Hepatocyte (in vitro differentiated cells): ENCODE data around the gene RSPH1. TPM values are rescaled to one million over a fixed set of nuclear protein-coding genes. Genes with fewer than 3 reads are reported as not detected.

Experiments used
- DNase-seq: peaks from one replicate; pipeline ENCODE4 v3.0.0-alpha.2; 2016; ENCODE audit warnings: low spot score
- H2AFZ ChIP-seq: fragments of 200-600 bp; sonication (generic); 2 replicates; pipeline ENCODE4 v1.6.0; 2016; ENCODE audit warnings: antibody characterized with exemption, mild to moderate bottlenecking
- H3K27ac ChIP-seq: fragments of 200-600 bp; sonication (generic); 2 replicates; pipeline ENCODE4 v1.5.1; 2016; ENCODE audit warnings: mild to moderate bottlenecking
- H3K27me3 ChIP-seq: fragments of 200-600 bp; sonication (generic); 2 replicates; pipeline ENCODE4 v1.6.1; 2016
- H3K36me3 ChIP-seq: fragments of 200-600 bp; sonication (generic); replicated peaks from 2 replicates; pipeline ENCODE4 v1.5.1; 2016; ENCODE audit warnings: low read depth; ENCODE audit not compliant: insufficient read depth
- H3K4me1 ChIP-seq: fragments of 200-600 bp; sonication (generic); 2 replicates; pipeline ENCODE4 v1.5.1; 2016; ENCODE audit warnings: mild to moderate bottlenecking, moderate library complexity; ENCODE audit not compliant: insufficient read depth
- H3K4me2 ChIP-seq: fragments of 200-600 bp; sonication (generic); 2 replicates; pipeline ENCODE4 v1.6.0; 2016
- H3K4me3 ChIP-seq: fragments of 200-600 bp; sonication (generic); 2 replicates; pipeline ENCODE4 v1.5.1; 2016; ENCODE audit warnings: mild to moderate bottlenecking
- H3K79me2 ChIP-seq: fragments of 200-600 bp; sonication (generic); 2 replicates; pipeline ENCODE4 v1.6.0; 2017; ENCODE audit warnings: mild to moderate bottlenecking
- H3K9me2 ChIP-seq: fragments of 200-600 bp; sonication (generic); replicated peaks from 2 replicates; pipeline ENCODE4 v1.6.0; 2017; ENCODE audit warnings: mild to moderate bottlenecking; ENCODE audit not compliant: insufficient read depth
- H3K9me3 ChIP-seq: fragments of 200-600 bp; sonication (generic); 2 replicates; pipeline ENCODE4 v1.5.1; 2016; ENCODE audit warnings: low read depth, mild to moderate bottlenecking
- H4K20me1 ChIP-seq: fragments of 200-600 bp; sonication (generic); 2 replicates; pipeline ENCODE4 v1.6.0; 2016; ENCODE audit warnings: mild to moderate bottlenecking; ENCODE audit not compliant: insufficient read depth, poor library complexity, severe bottlenecking
- EZH2 ChIP-seq: fragments of 200-600 bp; sonication (generic); IDR thresholded peaks from 2 replicates; pipeline ENCODE4 v1.6.1; 2016; ENCODE audit warnings: antibody characterized with exemption, mild to moderate bottlenecking, borderline replicate concordance
- EZH2phosphoT487 ChIP-seq: fragments of 200-600 bp; sonication (generic); IDR thresholded peaks from one replicate; pipeline ENCODE4 v1.6.1; 2018; ENCODE audit warnings: antibody characterized with exemption, mild to moderate bottlenecking, low read depth, moderate library complexity; ENCODE audit not compliant: unreplicated experiment, severe bottlenecking
- WGBS: methylation state at CpG from one replicate; pipeline ENCODE4 v1.1.6; 2016; ENCODE audit warnings: low lambda C conversion rate; ENCODE audit errors: missing lambda C conversion rate; 5-methylcytosine and 5-hydroxymethylcytosine counted together
- polyA plus RNA-seq: library from polyadenylated mRNA; unstranded; fragments of >200 nt; fragmentation: Nextera tagmentation; extraction: Ambion mirVana; gene quantifications from 2 replicates; pipeline ENCODE4 v1.2.1, GENCODE V29; 2016
- total RNA-seq: library from RNA; depleted of rRNA; stranded (reverse); fragments of >200 nt; gene quantifications from 2 replicates; pipeline ENCODE4 v1.2.3, GENCODE V29; 2014
- TF ChIP-seq, protein P1 (sequence below): fragments of 200-600 bp; sonication (generic); IDR thresholded peaks from 2 replicates; pipeline ENCODE4 v1.5.1; 2016; ENCODE audit warnings: antibody characterized with exemption, mild to moderate bottlenecking; ENCODE audit not compliant: poor library complexity

The RSPH1 gene
- total and polyA plus RNA-seq, 2 experiments from 2014 or later = 1.3 to 1.8 TPM

DNA sequence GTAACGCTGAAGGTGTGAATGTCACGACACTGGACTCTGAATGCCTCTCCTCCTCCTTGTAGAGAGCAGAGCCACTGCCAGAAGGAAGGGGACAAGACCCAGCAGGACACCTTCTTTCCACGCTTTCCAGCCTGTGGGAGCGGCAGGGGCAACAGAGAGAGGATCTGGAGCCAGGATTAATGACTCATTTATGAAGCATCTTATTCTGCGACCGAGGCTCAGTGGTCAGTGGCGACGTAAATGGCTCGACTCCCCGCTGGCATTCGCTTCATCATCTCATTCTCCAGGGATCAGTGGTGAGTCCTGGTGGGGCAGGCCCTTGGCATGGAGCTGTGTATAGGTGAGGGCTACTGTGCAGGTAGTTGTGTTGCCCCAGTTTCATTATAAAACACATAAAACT, 22.2 kb upstream of the RSPH1 start:
- Histone ChIP-seq H3K9me3 (no peaks in the 10 kb centered on the region), H3K27me3 (no peaks in the 10 kb centered on the region), H3K4me1 (peaks cover 33% of the 10 kb centered on the region), H3K27ac (no peak overlapping the region), H2AFZ (no peak overlapping the region), H3K36me3 (no peaks in the 10 kb centered on the region), H3K4me2 (no peak overlapping the region), H4K20me1 (no peaks in the 10 kb centered on the region), H3K9me2 (no peaks in the 10 kb centered on the region), H3K4me3 (no peak overlapping the region), H3K79me2 (peaks cover 78% of the 10 kb centered on the region)
- WGBS = 88% methylated on average over 11 of the region's 11 CpGs
- no peak for TF ChIP-seq EZH2phosphoT487
- TF ChIP-seq, protein P1, sequence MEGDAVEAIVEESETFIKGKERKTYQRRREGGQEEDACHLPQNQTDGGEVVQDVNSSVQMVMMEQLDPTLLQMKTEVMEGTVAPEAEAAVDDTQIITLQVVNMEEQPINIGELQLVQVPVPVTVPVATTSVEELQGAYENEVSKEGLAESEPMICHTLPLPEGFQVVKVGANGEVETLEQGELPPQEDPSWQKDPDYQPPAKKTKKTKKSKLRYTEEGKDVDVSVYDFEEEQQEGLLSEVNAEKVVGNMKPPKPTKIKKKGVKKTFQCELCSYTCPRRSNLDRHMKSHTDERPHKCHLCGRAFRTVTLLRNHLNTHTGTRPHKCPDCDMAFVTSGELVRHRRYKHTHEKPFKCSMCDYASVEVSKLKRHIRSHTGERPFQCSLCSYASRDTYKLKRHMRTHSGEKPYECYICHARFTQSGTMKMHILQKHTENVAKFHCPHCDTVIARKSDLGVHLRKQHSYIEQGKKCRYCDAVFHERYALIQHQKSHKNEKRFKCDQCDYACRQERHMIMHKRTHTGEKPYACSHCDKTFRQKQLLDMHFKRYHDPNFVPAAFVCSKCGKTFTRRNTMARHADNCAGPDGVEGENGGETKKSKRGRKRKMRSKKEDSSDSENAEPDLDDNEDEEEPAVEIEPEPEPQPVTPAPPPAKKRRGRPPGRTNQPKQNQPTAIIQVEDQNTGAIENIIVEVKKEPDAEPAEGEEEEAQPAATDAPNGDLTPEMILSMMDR = no peak
- no peak for TF ChIP-seq EZH2
- no peak for DNase-seq

DNA sequence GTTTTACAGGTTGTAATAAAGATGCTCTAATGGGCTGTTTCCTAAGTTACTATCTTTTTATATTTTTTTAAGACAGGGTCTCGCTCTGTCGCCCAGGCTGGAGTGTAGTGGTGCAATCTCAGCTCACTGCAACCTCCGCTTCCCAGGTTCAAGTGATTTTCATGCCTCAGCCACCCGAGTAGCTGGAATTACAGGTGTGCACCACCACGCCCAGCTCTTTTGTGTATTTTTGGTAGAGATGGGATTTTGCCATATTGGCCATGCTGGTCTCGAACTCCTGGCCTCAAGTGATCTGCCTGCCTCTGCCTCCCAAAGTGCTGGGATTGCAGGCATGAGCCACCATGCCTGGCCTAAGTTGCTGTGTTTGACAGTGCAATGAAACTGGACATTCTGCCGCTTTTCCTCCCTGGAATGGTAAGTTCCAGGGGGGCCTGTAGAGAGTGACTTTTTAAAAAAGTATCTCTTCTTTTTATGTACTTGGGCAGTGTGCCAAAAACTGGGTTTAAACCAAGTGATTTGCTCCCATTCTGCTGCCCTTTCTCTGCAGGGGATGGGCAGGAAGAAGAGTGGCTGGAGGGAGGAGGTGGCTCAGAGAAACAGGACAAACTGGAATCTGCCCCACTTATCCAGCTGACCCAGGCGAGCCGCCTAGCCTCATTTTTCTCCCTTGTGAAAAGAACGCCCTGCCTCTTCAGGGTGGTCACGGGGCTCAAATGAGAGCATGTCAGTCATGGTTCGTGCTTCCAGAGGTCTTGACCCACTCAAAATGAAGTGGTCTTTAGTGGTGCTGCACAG, 19.9 kb upstream of the RSPH1 start:
- no peaks in the 10 kb centered on the region for H3K27me3 ChIP-seq
- no peaks in the 10 kb centered on the region for H3K9me2 ChIP-seq
- H3K9me3 ChIP-seq = no peaks in the 10 kb centered on the region
- H3K4me1 ChIP-seq = peaks cover 33% of the 10 kb centered on the region
- H2AFZ ChIP-seq = no peak overlapping the region
- no peaks in the 10 kb centered on the region for H4K20me1 ChIP-seq
- 66% methylated on average over 12 of the region's 12 CpGs for WGBS
- H3K36me3 ChIP-seq = no peaks in the 10 kb centered on the region
- peak; percentile 65 for DNase-seq
- TF ChIP-seq, protein P1 = no peak
- no peak for TF ChIP-seq EZH2phosphoT487
- TF ChIP-seq EZH2 = no peak
- H3K27ac ChIP-seq = peak overlapping the region; percentile 75
- H3K4me2 ChIP-seq = peak overlapping the region; percentile 97
- no peak overlapping the region for H3K4me3 ChIP-seq
- H3K79me2 ChIP-seq = peaks cover 59% of the 10 kb centered on the region

DNA sequence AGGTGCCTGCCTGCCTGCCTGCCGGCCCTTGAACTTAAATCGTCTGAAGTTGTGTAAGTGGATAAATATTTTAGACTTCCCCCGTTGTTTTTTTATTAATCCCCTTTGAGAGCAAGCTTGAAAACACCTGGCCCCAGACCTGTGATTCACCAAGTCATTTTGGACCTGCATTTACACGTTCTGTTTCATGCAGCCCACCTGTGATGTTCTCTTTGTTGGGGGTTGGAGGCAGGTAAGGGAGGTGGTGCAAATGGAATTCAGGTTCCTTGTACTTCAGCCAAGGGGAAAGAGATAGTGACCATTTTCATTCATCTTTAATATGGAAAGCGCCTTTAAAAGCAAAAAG, 18.8 kb upstream of the RSPH1 start:
- H2AFZ ChIP-seq = peak overlapping the region; percentile 91
- peaks cover 49% of the 10 kb centered on the region for H3K79me2 ChIP-seq
- H3K4me1 ChIP-seq = peaks cover 33% of the 10 kb centered on the region
- peak overlapping the region; percentile 76 for H3K4me3 ChIP-seq
- peak overlapping the region; percentile 75 for H3K27ac ChIP-seq
- WGBS = 13% methylated on average over 5 of the region's 5 CpGs
- no peak for DNase-seq
- no peaks in the 10 kb centered on the region for H3K9me2 ChIP-seq
- no peaks in the 10 kb centered on the region for H3K36me3 ChIP-seq
- H4K20me1 ChIP-seq = no peaks in the 10 kb centered on the region
- peak overlapping the region; percentile 97 for H3K4me2 ChIP-seq
- TF ChIP-seq, protein P1 = no peak
- no peak for TF ChIP-seq EZH2phosphoT487
- TF ChIP-seq EZH2 = no peak
- no peaks in the 10 kb centered on the region for H3K9me3 ChIP-seq
- H3K27me3 ChIP-seq = no peaks in the 10 kb centered on the region
